Smooth muscle cell of bladder (primary cell): ENCODE results near the gene CRISP2. TPM values are rescaled to one million over a fixed set of nuclear protein-coding genes. Genes with fewer than 3 reads are reported as not detected.

Experiments used
- total RNA-seq: library from RNA; depleted of rRNA; stranded (reverse); fragments of >200 nt; gene quantifications from 2 replicates; pipeline ENCODE4 v1.2.3, GENCODE V29; 2014

Gene CRISP2
- total RNA-seq = not detected in 2 replicates

GRCh38 chr6:49713346-49713745, at the start of gene CRISP2:
CRISP2 (minus strand) TSS chr6:49713543; CDS start chr6:49709196, 4,347 bp downstream.

GRCh38 chr6:49744259-49744658, 30.9 kb upstream of the CRISP2 start, which contains the start of gene CRISP3:
CRISP3 (minus strand) TSS chr6:49744388; CDS start chr6:49744367, 21 bp downstream.

Other genes with a start within 250 kb of the CRISP2 start
- gene GLYATL3, start 213.6 kb downstream of the CRISP2 start, total RNA-seq = not detected in 2 replicates
- gene C6orf141, start 162.9 kb downstream of the CRISP2 start, total RNA-seq = 2.6 and 3.0 TPM in 2 replicates
- not detected in 2 replicates for gene RHAG, start 76.7 kb downstream of the CRISP2 start, total RNA-seq
- not detected in 2 replicates for gene CRISP3, start 30.8 kb upstream of the CRISP2 start, total RNA-seq
- not detected in 2 replicates for gene PGK2, start 73.7 kb upstream of the CRISP2 start, total RNA-seq
- not detected in 2 replicates for gene CRISP1, start 153.0 kb upstream of the CRISP2 start, total RNA-seq